SKM-1 treated with dmso at 0.1 percent for 144 hours (cell line): ENCODE measurements around the gene ZBTB7C.

Experiments used
- DNase-seq: peaks from one replicate; lab custom pipeline; 2025; ENCODE audit not compliant: unreplicated experiment; lab: John Stamatoyannopoulos, UW

The ZBTB7C gene

GRCh38 chr18:48100651-48101165 lies 308.5 kb downstream of the ZBTB7C start:
- no peak for DNase-seq

- no peak for DNase-seq
Observed at GRCh38 chr18:48100165-48100575, 309.0 kb downstream of the ZBTB7C start.

GRCh38 chr18:48099481-48100164 lies 309.6 kb downstream of the ZBTB7C start:
- no peak for DNase-seq

GRCh38 chr18:48098538-48098937 lies 310.6 kb downstream of the ZBTB7C start:
- no peak for DNase-seq

- DNase-seq, result no peak
Observed at GRCh38 chr18:48098007-48098406, 311.2 kb downstream of the ZBTB7C start.

- DNase-seq, result no peak
Observed at GRCh38 chr18:48095726-48096125, 313.5 kb downstream of the ZBTB7C start.

- DNase-seq, result no peak
Observed at GRCh38 chr18:48093104-48093503, 316.1 kb downstream of the ZBTB7C start.

- DNase-seq, result no peak
Observed at GRCh38 chr18:48091869-48092497, 317.2 kb downstream of the ZBTB7C start.

GRCh38 chr18:48090702-48091101 lies 318.5 kb downstream of the ZBTB7C start:
- DNase-seq, result no peak

GRCh38 chr18:48090021-48090420 lies 319.2 kb downstream of the ZBTB7C start:
- no peak for DNase-seq

- no peak for DNase-seq
Observed at GRCh38 chr18:48085781-48086487, 323.2 kb downstream of the ZBTB7C start.

GRCh38 chr18:48084858-48085257 lies 324.3 kb downstream of the ZBTB7C start:
- DNase-seq, result no peak

GRCh38 chr18:48084041-48084757 lies 325.0 kb downstream of the ZBTB7C start:
- no peak for DNase-seq

GRCh38 chr18:48080546-48080945 lies 328.6 kb downstream of the ZBTB7C start:
- DNase-seq, result no peak

- DNase-seq, result no peak
Observed at GRCh38 chr18:48079885-48080284, 329.3 kb downstream of the ZBTB7C start.

- no peak for DNase-seq
Observed at GRCh38 chr18:48078448-48078847, 330.7 kb downstream of the ZBTB7C start.

- no peak for DNase-seq
Observed at GRCh38 chr18:48077291-48077690, 331.9 kb downstream of the ZBTB7C start.

GRCh38 chr18:48076461-48076860 lies 332.7 kb downstream of the ZBTB7C start:
- DNase-seq, result no peak

GRCh38 chr18:48075707-48076093 lies 333.5 kb downstream of the ZBTB7C start:
- DNase-seq, result no peak

GRCh38 chr18:48074929-48075706 lies 334.1 kb downstream of the ZBTB7C start:
- DNase-seq, result no peak
